Karpas-422 (cell line): ENCODE data around the gene OBP2A. TPM values are rescaled to one million over a fixed set of nuclear protein-coding genes. Genes with fewer than 3 reads are reported as not detected.

Experiments
- DNase-seq: peaks from one replicate; pipeline ENCODE4 v3.0.0-alpha.2; 2015
- H2AFZ ChIP-seq: fragments of 200-600 bp; sonication (generic); 2 replicates; pipeline ENCODE4 v1.6.1; 2014; ENCODE audit warnings: antibody characterized with exemption, low read length, mixed read lengths
- H3K27ac ChIP-seq: fragments of 200-600 bp; sonication (generic); 2 replicates; pipeline ENCODE4 v1.5.1; 2014; ENCODE audit warnings: mild to moderate bottlenecking, low read length, moderate library complexity
- H3K27me3 ChIP-seq: fragments of 200-600 bp; sonication (generic); 2 replicates; pipeline ENCODE4 v1.6.1; 2014; ENCODE audit warnings: low read length, mixed read lengths
- H3K36me3 ChIP-seq: fragments of 200-600 bp; sonication (generic); 2 replicates; pipeline ENCODE4 v1.6.1; 2014; ENCODE audit warnings: low read length, mixed read lengths; ENCODE audit not compliant: insufficient read depth
- H3K4me1 ChIP-seq: fragments of 200-600 bp; sonication (generic); 2 replicates; pipeline ENCODE4 v1.6.1; 2014; ENCODE audit warnings: mild to moderate bottlenecking, low read length, mixed read lengths
- H3K4me2 ChIP-seq: fragments of 200-600 bp; sonication (generic); 2 replicates; pipeline ENCODE4 v1.6.1; 2014; ENCODE audit warnings: low read length, low read depth, mild to moderate bottlenecking; ENCODE audit not compliant: poor library complexity, severe bottlenecking
- H3K4me3 ChIP-seq: fragments of 200-600 bp; sonication (generic); 2 replicates; pipeline ENCODE4 v1.5.1; 2014; ENCODE audit warnings: mild to moderate bottlenecking, antibody characterized with exemption, low read length, mixed read lengths
- H3K79me2 ChIP-seq: fragments of 200-600 bp; sonication (generic); 2 replicates; pipeline ENCODE4 v1.6.1; 2014; ENCODE audit warnings: mild to moderate bottlenecking, low read length, mixed read lengths
- H3K9ac ChIP-seq: fragments of 200-600 bp; sonication (generic); 2 replicates; pipeline ENCODE4 v1.6.0; 2014; ENCODE audit warnings: low read length
- H3K9me2 ChIP-seq: fragments of 200-600 bp; sonication (generic), shearing (Covaris generic); replicated peaks from 2 replicates; pipeline ENCODE4 v1.6.0; 2014; ENCODE audit warnings: mild to moderate bottlenecking, low read length, moderate library complexity; ENCODE audit not compliant: insufficient read depth
- H3K9me3 ChIP-seq: fragments of 300-700, 200-600 bp; sonication (generic); 2 replicates; pipeline ENCODE4 v1.6.1; 2014; ENCODE audit warnings: low read length, mixed read lengths
- H4K20me1 ChIP-seq: fragments of 200-600 bp; sonication (generic); 2 replicates; pipeline ENCODE4 v1.6.1; 2014; ENCODE audit warnings: mild to moderate bottlenecking, antibody characterized with exemption, low read length, low read depth; ENCODE audit not compliant: insufficient read depth
- total RNA-seq: library from RNA; depleted of rRNA; stranded (reverse); fragments of >200 nt; shearing (Covaris generic); gene quantifications from 2 replicates; pipeline ENCODE4 v1.2.3, GENCODE V29; 2014; ENCODE audit warnings: low replicate concordance

OBP2A gene
- total RNA-seq, 1 experiment from 2014 or later = not detected

GRCh38 chr9:135562235-135562745, 16.4 kb downstream of the OBP2A start:
- Histone ChIP-seq H3K4me1 (no peaks in the 10 kb centered on the region), H3K27ac (no peak overlapping the region), H2AFZ (no peak overlapping the region), H3K4me2 (no peak overlapping the region), H3K79me2 (no peaks in the 10 kb centered on the region), H4K20me1 (no peaks in the 10 kb centered on the region), H3K27me3 (no peaks in the 10 kb centered on the region), H3K4me3 (no peak overlapping the region), H3K9me2 (no peaks in the 10 kb centered on the region), H3K9me3 (no peaks in the 10 kb centered on the region), H3K36me3 (no peaks in the 10 kb centered on the region), H3K9ac (no peak overlapping the region)
- DNase-seq = no peak

- Histone ChIP-seq H3K4me1 (no peaks in the 10 kb centered on the region), H2AFZ (no peak overlapping the region), H3K79me2 (no peaks in the 10 kb centered on the region), H3K27ac (no peak overlapping the region), H3K27me3 (no peaks in the 10 kb centered on the region), H3K9me3 (no peaks in the 10 kb centered on the region), H3K4me2 (no peak overlapping the region), H3K4me3 (no peak overlapping the region), H3K9me2 (no peaks in the 10 kb centered on the region), H4K20me1 (no peaks in the 10 kb centered on the region), H3K36me3 (no peaks in the 10 kb centered on the region), H3K9ac (no peak overlapping the region)
- DNase-seq = no peak
Measured at GRCh38 chr9:135563039-135563476, 17.1 kb downstream of the OBP2A start.

GRCh38 chr9:135563858-135564257, 17.9 kb downstream of the OBP2A start:
- Histone ChIP-seq H3K27me3 (no peaks in the 10 kb centered on the region), H4K20me1 (no peaks in the 10 kb centered on the region), H2AFZ (no peak overlapping the region), H3K9ac (no peak overlapping the region), H3K4me1 (no peaks in the 10 kb centered on the region), H3K9me2 (no peaks in the 10 kb centered on the region), H3K79me2 (no peaks in the 10 kb centered on the region), H3K4me2 (no peak overlapping the region), H3K27ac (no peak overlapping the region), H3K4me3 (no peak overlapping the region), H3K9me3 (no peaks in the 10 kb centered on the region), H3K36me3 (no peaks in the 10 kb centered on the region)
- no peak for DNase-seq

GRCh38 chr9:135565141-135565628, 19.3 kb downstream of the OBP2A start:
- no peaks in the 10 kb centered on the region for H4K20me1 ChIP-seq
- DNase-seq = no peak
- no peaks in the 10 kb centered on the region for H3K9me3 ChIP-seq
- H3K27ac ChIP-seq = no peak overlapping the region
- no peaks in the 10 kb centered on the region for H3K27me3 ChIP-seq
- no peak overlapping the region for H3K4me3 ChIP-seq
- no peak overlapping the region for H3K9ac ChIP-seq
- no peak overlapping the region for H3K4me2 ChIP-seq
- H2AFZ ChIP-seq = no peak overlapping the region
- H3K4me1 ChIP-seq = no peaks in the 10 kb centered on the region
- H3K79me2 ChIP-seq = no peaks in the 10 kb centered on the region
- H3K9me2 ChIP-seq = no peaks in the 10 kb centered on the region
- no peaks in the 10 kb centered on the region for H3K36me3 ChIP-seq

- no peaks in the 10 kb centered on the region for H3K9me2 ChIP-seq
- no peaks in the 10 kb centered on the region for H3K4me1 ChIP-seq
- no peak overlapping the region for H2AFZ ChIP-seq
- DNase-seq = no peak
- H3K4me2 ChIP-seq = no peak overlapping the region
- H3K79me2 ChIP-seq = no peaks in the 10 kb centered on the region
- H3K27me3 ChIP-seq = no peaks in the 10 kb centered on the region
- no peak overlapping the region for H3K9ac ChIP-seq
- no peaks in the 10 kb centered on the region for H4K20me1 ChIP-seq
- no peaks in the 10 kb centered on the region for H3K9me3 ChIP-seq
- H3K36me3 ChIP-seq = no peaks in the 10 kb centered on the region
- no peak overlapping the region for H3K27ac ChIP-seq
- no peak overlapping the region for H3K4me3 ChIP-seq
Measured at GRCh38 chr9:135565636-135566035, 19.7 kb downstream of the OBP2A start.

- H3K36me3 ChIP-seq = no peaks in the 10 kb centered on the region
- no peak for DNase-seq
- no peak overlapping the region for H3K9ac ChIP-seq
- no peaks in the 10 kb centered on the region for H3K79me2 ChIP-seq
- H3K27me3 ChIP-seq = no peaks in the 10 kb centered on the region
- no peaks in the 10 kb centered on the region for H3K9me3 ChIP-seq
- no peaks in the 10 kb centered on the region for H3K9me2 ChIP-seq
- no peak overlapping the region for H3K4me2 ChIP-seq
- H3K27ac ChIP-seq = no peak overlapping the region
- no peaks in the 10 kb centered on the region for H3K4me1 ChIP-seq
- H4K20me1 ChIP-seq = no peaks in the 10 kb centered on the region
- no peak overlapping the region for H3K4me3 ChIP-seq
- H2AFZ ChIP-seq = no peak overlapping the region
Measured at GRCh38 chr9:135566552-135566951, 20.6 kb downstream of the OBP2A start.

- Histone ChIP-seq H3K9me3 (no peaks in the 10 kb centered on the region), H3K27me3 (no peaks in the 10 kb centered on the region), H3K4me2 (no peak overlapping the region), H4K20me1 (no peaks in the 10 kb centered on the region), H3K9me2 (no peaks in the 10 kb centered on the region), H3K27ac (no peak overlapping the region), H3K79me2 (no peaks in the 10 kb centered on the region), H3K9ac (no peak overlapping the region), H3K36me3 (no peaks in the 10 kb centered on the region), H3K4me1 (no peaks in the 10 kb centered on the region), H2AFZ (no peak overlapping the region), H3K4me3 (no peak overlapping the region)
- no peak for DNase-seq
Measured at GRCh38 chr9:135567311-135567710, 21.4 kb downstream of the OBP2A start.

GRCh38 chr9:135568026-135568425, 22.1 kb downstream of the OBP2A start:
- no peak overlapping the region for H2AFZ ChIP-seq
- H3K4me2 ChIP-seq = no peak overlapping the region
- H4K20me1 ChIP-seq = no peaks in the 10 kb centered on the region
- no peak overlapping the region for H3K9ac ChIP-seq
- H3K4me3 ChIP-seq = no peak overlapping the region
- H3K27me3 ChIP-seq = no peaks in the 10 kb centered on the region
- no peaks in the 10 kb centered on the region for H3K36me3 ChIP-seq
- no peaks in the 10 kb centered on the region for H3K9me3 ChIP-seq
- no peaks in the 10 kb centered on the region for H3K4me1 ChIP-seq
- H3K27ac ChIP-seq = no peak overlapping the region
- H3K9me2 ChIP-seq = no peaks in the 10 kb centered on the region
- H3K79me2 ChIP-seq = no peaks in the 10 kb centered on the region
- DNase-seq = no peak

GRCh38 chr9:135570456-135570855, 24.5 kb downstream of the OBP2A start:
- no peaks in the 10 kb centered on the region for H3K4me1 ChIP-seq
- H3K9ac ChIP-seq = no peak overlapping the region
- no peaks in the 10 kb centered on the region for H3K9me3 ChIP-seq
- H2AFZ ChIP-seq = no peak overlapping the region
- H3K4me3 ChIP-seq = no peak overlapping the region
- no peaks in the 10 kb centered on the region for H3K27me3 ChIP-seq
- no peak overlapping the region for H3K27ac ChIP-seq
- H4K20me1 ChIP-seq = no peaks in the 10 kb centered on the region
- no peaks in the 10 kb centered on the region for H3K9me2 ChIP-seq
- no peaks in the 10 kb centered on the region for H3K36me3 ChIP-seq
- H3K4me2 ChIP-seq = no peak overlapping the region
- DNase-seq = no peak
- H3K79me2 ChIP-seq = no peaks in the 10 kb centered on the region
